HEK293 (cell line): ENCODE data around the gene IFT52.

Source experiments
- CTCF ChIA-PET: fragments of 350-600 bp; formaldehyde crosslinking; extraction: SDS; loops from one replicate; lab custom pipeline; 2021; ENCODE audit warnings: antibody characterized with exemption; lab: Yijun Ruan, JAX
- POLR2A ChIA-PET: fragments of 300-600 bp; formaldehyde crosslinking; extraction: SDS; loops from one replicate; lab custom pipeline; 2020; ENCODE audit warnings: antibody characterized with exemption, inconsistent platforms; lab: Yijun Ruan, JAX
- H3K27ac ChIP-seq: fragments of 200-500 bp; sonication (Bioruptor generic); 2 replicates; pipeline ENCODE4 v1.5.1; 2014; ENCODE audit warnings: low read depth, low read length, control low read depth, inconsistent platforms; ENCODE audit errors: extremely low read depth
- H3K36me3 ChIP-seq, 2 experiments: fragments of 200-500 bp in 1 of 2; sonication (Bioruptor generic) in 1 of 2; 1 replicate in 1 of 2; 2 replicates in 1 of 2; pipeline ENCODE4 v1.5.1; 2014 to 2017; ENCODE audit warnings: inconsistent platforms in 2 of 2, low read length in 2 of 2; ENCODE audit not compliant: control insufficient read depth in 2 of 2, insufficient read depth in 1 of 2
- H3K4me1 ChIP-seq: fragments of 200-500 bp; sonication (Bioruptor generic); 2 replicates; pipeline ENCODE4 v1.5.1; 2014; ENCODE audit warnings: mild to moderate bottlenecking, low read length, inconsistent platforms; ENCODE audit not compliant: control insufficient read depth, insufficient read depth
- H3K4me3 ChIP-seq: 2 replicates; pipeline ENCODE4 v1.5.1; 2011; ENCODE audit warnings: low read depth, mild to moderate bottlenecking, control low read depth, low read length, moderate library complexity
- H3K9me3 ChIP-seq: fragments of 200-500 bp; sonication (Bioruptor generic); 2 replicates; pipeline ENCODE4 v1.5.1; 2014; ENCODE audit warnings: low read depth, low read length, inconsistent platforms; ENCODE audit not compliant: control insufficient read depth, insufficient read depth
- CTCF ChIP-seq: fragments of 450-650 bp; formaldehyde crosslinking; IDR thresholded peaks from 2 replicates; pipeline ENCODE4 v1.5.1; 2016; ENCODE audit warnings: missing biosample characterization, missing genetic modification characterization
- GLIS1 ChIP-seq: fragments of 450-650 bp; formaldehyde crosslinking; IDR thresholded peaks from 2 replicates; pipeline ENCODE4 v1.5.1; 2016; ENCODE audit warnings: missing biosample characterization, missing genetic modification characterization
- KLF8 ChIP-seq: fragments of 450-650 bp; formaldehyde crosslinking; IDR thresholded peaks from 2 replicates; pipeline ENCODE4 v1.5.1; 2016; ENCODE audit warnings: missing biosample characterization, missing genetic modification characterization
- TCF7L2 ChIP-seq: IDR thresholded peaks from 2 replicates; pipeline ENCODE4 v1.6.1; 2011; ENCODE audit warnings: low read depth, mild to moderate bottlenecking, inconsistent platforms, low read length, moderate library complexity, borderline replicate concordance
- ZNF146 ChIP-seq: fragments of 450-650 bp; formaldehyde crosslinking; IDR thresholded peaks from 2 replicates; pipeline ENCODE4 v1.5.1; 2016; ENCODE audit warnings: missing biosample characterization, missing genetic modification characterization
- ZNF155 ChIP-seq: fragments of 450-650 bp; formaldehyde crosslinking; IDR thresholded peaks from 2 replicates; pipeline ENCODE4 v1.5.1; 2016; ENCODE audit warnings: missing biosample characterization, missing genetic modification characterization
- ZNF23 ChIP-seq: fragments of 450-650 bp; formaldehyde crosslinking; IDR thresholded peaks from 2 replicates; pipeline ENCODE4 v1.5.1; 2016; ENCODE audit warnings: missing biosample characterization, missing genetic modification characterization, borderline replicate concordance
- ZNF426 ChIP-seq: fragments of 450-650 bp; formaldehyde crosslinking; IDR thresholded peaks from 2 replicates; pipeline ENCODE4 v1.5.1; 2017; ENCODE audit warnings: missing biosample characterization, missing genetic modification characterization, mild to moderate bottlenecking, inconsistent platforms, moderate library complexity
- ZNF548 ChIP-seq: fragments of 450-650 bp; formaldehyde crosslinking; IDR thresholded peaks from 2 replicates; pipeline ENCODE4 v1.5.1; 2016; ENCODE audit warnings: missing biosample characterization, missing genetic modification characterization
- ZNF549 ChIP-seq: fragments of 450-650 bp; IDR thresholded peaks from 2 replicates; pipeline ENCODE4 v1.5.1; 2018; ENCODE audit warnings: missing biosample characterization, missing genetic modification characterization, mild to moderate bottlenecking, inconsistent platforms, moderate library complexity
- ZNF747 ChIP-seq: fragments of 450-650 bp; formaldehyde crosslinking; IDR thresholded peaks from 2 replicates; pipeline ENCODE4 v1.5.1; 2016; ENCODE audit warnings: missing biosample characterization, missing genetic modification characterization

IFT52 gene

GRCh38 chr20:43690943-43691598 lies 100.3 kb downstream of the IFT52 start:
- H3K4me1 ChIP-seq: no peaks in the 10 kb centered on the region
- TF ChIP-seq GLIS1 (tag by site-specific recombination) (peak; percentile 27; the same call in 1 of the 2 replicates), TCF7L2 (no peak)
- H3K36me3 ChIP-seq: peaks cover 37 to 88% of the 10 kb centered on the region in 2 experiments
- H3K4me3 ChIP-seq: no peak overlapping the region
- CTCF ChIA-PET: interaction anchor here (0.5 to 1.9 kb wide), 11 partner anchors 17 to 396 kb away, joined by 3 to 22 read pairs (median 5); no protein-coding TSS in a partner anchor
- H3K9me3 ChIP-seq: no peaks in the 10 kb centered on the region
- H3K27ac ChIP-seq: no peak overlapping the region
- POLR2A ChIA-PET: no interaction called here

- ChIA-PET POLR2A (interaction anchor here (0.6 to 0.8 kb wide), 2 partner anchors 131 to 504 kb away, joined by 3 to 4 read pairs; no protein-coding TSS in a partner anchor), CTCF (interaction anchor here (0.6 to 1.9 kb wide), 18 partner anchors 17 to 391 kb away, joined by 3 to 22 read pairs (median 3); no protein-coding TSS in a partner anchor)
- Histone ChIP-seq H3K27ac (no peak overlapping the region), H3K4me3 (no peak overlapping the region), H3K36me3 (peaks cover 43 to 88% of the 10 kb centered on the region in 2 experiments), H3K9me3 (no peaks in the 10 kb centered on the region), H3K4me1 (no peaks in the 10 kb centered on the region)
- TF ChIP-seq ZNF549 (tag by site-specific recombination): no peak
- TF ChIP-seq CTCF (tag by site-specific recombination): 0 out of 2 replicates have a peak, but pooled peaks have one; percentile 16
Observed at GRCh38 chr20:43691928-43692524, 101.3 kb downstream of the IFT52 start.

GRCh38 chr20:43694763-43695162 lies 104.0 kb downstream of the IFT52 start:
- no peak overlapping the region for H3K4me3 ChIP-seq
- H3K36me3 ChIP-seq: peaks cover 47 to 77% of the 10 kb centered on the region in 2 experiments
- H3K27ac ChIP-seq: no peak overlapping the region
- no peaks in the 10 kb centered on the region for H3K9me3 ChIP-seq
- H3K4me1 ChIP-seq: no peaks in the 10 kb centered on the region
- no peak for TF ChIP-seq ZNF747 (tag by site-specific recombination)
- CTCF ChIA-PET: no interaction called here
- POLR2A ChIA-PET: no interaction called here

GRCh38 chr20:43695571-43695970 lies 104.8 kb downstream of the IFT52 start:
- POLR2A ChIA-PET: no interaction called here
- Histone ChIP-seq H3K36me3 (peaks cover 51 to 77% of the 10 kb centered on the region in 2 experiments), H3K4me1 (no peaks in the 10 kb centered on the region), H3K9me3 (no peaks in the 10 kb centered on the region), H3K27ac (no peak overlapping the region)
- TF ChIP-seq ZNF426 (tag by site-specific recombination) (no peak), ZNF23 (no peak), KLF8 (tag by site-specific recombination) (no peak), ZNF146 (tag by site-specific recombination) (no peak), ZNF155 (no peak), ZNF548 (tag by site-specific recombination) (no peak)
- TF ChIP-seq, all 188 proteins: peak for 0
- no peak overlapping the region for H3K4me3 ChIP-seq
- CTCF ChIA-PET: no interaction called here
